Keratinocyte (primary cell): Measurements from ENCODE around the gene PAX2.

Experiments
- CTCF ChIP-seq, 3 experiments: IDR thresholded peaks in 1 of 3; conservative IDR thresholded peaks in 1 of 3; optimal IDR thresholded peaks in 1 of 3; 2 replicates in 2 of 3; 3 replicates in 1 of 3; pipeline versions ENCODE3 to v1.5.1; 2011; ENCODE audit warnings: low read length in 3 of 3, mild to moderate bottlenecking in 3 of 3, moderate library complexity in 2 of 3, control low read depth in 1 of 3, inconsistent platforms in 1 of 3; ENCODE audit not compliant: insufficient read depth in 2 of 3; ENCODE audit errors: extremely low read depth in 1 of 3
- EZH2 ChIP-seq: IDR thresholded peaks from one replicate; pipeline ENCODE4 v1.6.1; 2012; ENCODE audit warnings: inconsistent platforms, mild to moderate bottlenecking, low read length, moderate library complexity

- TF ChIP-seq CTCF (optimal IDR thresholded peaks at IDR 0.05 in 1 of 3, IDR thresholded peaks at IDR 0.05 in 1 of 3, conservative IDR thresholded peaks at IDR 0.05 in 1 of 3; ENCODE audit: extremely low read depth in 1 of 3, insufficient read depth in 2 of 3, low read length in 3 of 3) (no peak), EZH2 (no peak)
Measured at GRCh38 chr10:100769481-100769880, 24.1 kb downstream of the PAX2 start.
